A673 (cell line): Measurements from ENCODE around the gene GSG1L2.
"Not testable (repeated sequence)": the region's sequence is repeated elsewhere in the genome, so short reads cannot be mapped to it uniquely, and the experiment has no call there.

Experiments
- EZH2 ChIP-seq: fragments of 200-600 bp; sonication (generic); IDR thresholded peaks from 2 replicates; pipeline ENCODE4 v1.6.1; 2017; ENCODE audit warnings: borderline replicate concordance, low read depth, mild to moderate bottlenecking, mixed read lengths, antibody characterized with exemption, low read length; ENCODE audit not compliant: poor library complexity, severe bottlenecking
- TF ChIP-seq, protein P1 (sequence below): fragments of 300-800, 200-600 bp; sonication (generic); conservative IDR thresholded peaks from 2 replicates; pipeline ENCODE4 v1.5.1; 2017; ENCODE audit warnings: low read depth, mild to moderate bottlenecking, antibody characterized with exemption, low read length, moderate library complexity, mixed read lengths

DNA sequence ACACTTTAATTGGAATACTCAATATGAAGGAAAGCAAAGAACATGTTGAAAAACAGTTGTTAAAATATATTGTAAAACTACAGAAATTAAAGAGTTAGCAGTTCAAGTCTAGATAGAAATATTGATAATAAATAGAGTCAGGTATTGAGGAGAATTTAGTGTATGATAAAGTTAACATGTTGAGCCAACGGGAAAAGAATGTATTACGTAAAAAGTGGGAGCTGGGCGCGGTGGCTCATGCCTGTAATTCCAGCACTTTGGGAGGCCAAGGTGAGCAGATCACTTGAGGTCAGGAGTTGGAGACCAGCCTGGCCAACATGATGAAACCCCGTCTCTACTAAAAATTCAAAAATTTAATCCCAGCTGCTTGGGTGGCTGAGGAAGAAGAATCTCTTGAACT is 38.4 kb downstream of the GSG1L2 start:
- TF ChIP-seq, protein P1, sequence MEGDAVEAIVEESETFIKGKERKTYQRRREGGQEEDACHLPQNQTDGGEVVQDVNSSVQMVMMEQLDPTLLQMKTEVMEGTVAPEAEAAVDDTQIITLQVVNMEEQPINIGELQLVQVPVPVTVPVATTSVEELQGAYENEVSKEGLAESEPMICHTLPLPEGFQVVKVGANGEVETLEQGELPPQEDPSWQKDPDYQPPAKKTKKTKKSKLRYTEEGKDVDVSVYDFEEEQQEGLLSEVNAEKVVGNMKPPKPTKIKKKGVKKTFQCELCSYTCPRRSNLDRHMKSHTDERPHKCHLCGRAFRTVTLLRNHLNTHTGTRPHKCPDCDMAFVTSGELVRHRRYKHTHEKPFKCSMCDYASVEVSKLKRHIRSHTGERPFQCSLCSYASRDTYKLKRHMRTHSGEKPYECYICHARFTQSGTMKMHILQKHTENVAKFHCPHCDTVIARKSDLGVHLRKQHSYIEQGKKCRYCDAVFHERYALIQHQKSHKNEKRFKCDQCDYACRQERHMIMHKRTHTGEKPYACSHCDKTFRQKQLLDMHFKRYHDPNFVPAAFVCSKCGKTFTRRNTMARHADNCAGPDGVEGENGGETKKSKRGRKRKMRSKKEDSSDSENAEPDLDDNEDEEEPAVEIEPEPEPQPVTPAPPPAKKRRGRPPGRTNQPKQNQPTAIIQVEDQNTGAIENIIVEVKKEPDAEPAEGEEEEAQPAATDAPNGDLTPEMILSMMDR, result not testable (repeated sequence)
- not testable (repeated sequence) for TF ChIP-seq EZH2
